MG63 (cell line): ENCODE data around the gene SESN3. TPM values are rescaled to one million over a fixed set of nuclear protein-coding genes. Genes with fewer than 3 reads are reported as not detected.
"Not testable (repeated sequence)": the region's sequence is repeated elsewhere in the genome, so short reads cannot be mapped to it uniquely, and the experiment has no call there.

Source experiments
- DNase-seq: peaks from one replicate; pipeline ENCODE4 v3.0.0-alpha.2; 2020
- H3K27me3 ChIP-seq: fragments of 250-450 bp; sonication (Bioruptor Pico); 2 replicates; pipeline ENCODE4 v1.5.1; 2020; ENCODE audit warnings: mild to moderate bottlenecking, moderate library complexity
- H3K36me3 ChIP-seq: fragments of 250-450 bp; sonication (Bioruptor Pico); 2 replicates; pipeline ENCODE4 v1.5.1; 2020; ENCODE audit warnings: mild to moderate bottlenecking, moderate library complexity
- H3K4me3 ChIP-seq: fragments of 250-450 bp; sonication (Bioruptor Pico); 2 replicates; pipeline ENCODE4 v1.5.1; 2020; ENCODE audit warnings: mild to moderate bottlenecking, moderate library complexity
- H3K9me3 ChIP-seq: fragments of 250-450 bp; sonication (Bioruptor Pico); 2 replicates; pipeline ENCODE4 v1.5.1; 2020; ENCODE audit warnings: mild to moderate bottlenecking, moderate library complexity
- total RNA-seq: library from RNA; depleted of rRNA; stranded (reverse); fragments of >200 nt; shearing (Covaris generic); gene quantifications from 2 replicates; pipeline ENCODE4 v1.2.3, GENCODE V29; 2014; ENCODE audit warnings: low replicate concordance

Gene SESN3
- total RNA-seq, 1 experiment from 2014 or later: 0.69 TPM

DNA sequence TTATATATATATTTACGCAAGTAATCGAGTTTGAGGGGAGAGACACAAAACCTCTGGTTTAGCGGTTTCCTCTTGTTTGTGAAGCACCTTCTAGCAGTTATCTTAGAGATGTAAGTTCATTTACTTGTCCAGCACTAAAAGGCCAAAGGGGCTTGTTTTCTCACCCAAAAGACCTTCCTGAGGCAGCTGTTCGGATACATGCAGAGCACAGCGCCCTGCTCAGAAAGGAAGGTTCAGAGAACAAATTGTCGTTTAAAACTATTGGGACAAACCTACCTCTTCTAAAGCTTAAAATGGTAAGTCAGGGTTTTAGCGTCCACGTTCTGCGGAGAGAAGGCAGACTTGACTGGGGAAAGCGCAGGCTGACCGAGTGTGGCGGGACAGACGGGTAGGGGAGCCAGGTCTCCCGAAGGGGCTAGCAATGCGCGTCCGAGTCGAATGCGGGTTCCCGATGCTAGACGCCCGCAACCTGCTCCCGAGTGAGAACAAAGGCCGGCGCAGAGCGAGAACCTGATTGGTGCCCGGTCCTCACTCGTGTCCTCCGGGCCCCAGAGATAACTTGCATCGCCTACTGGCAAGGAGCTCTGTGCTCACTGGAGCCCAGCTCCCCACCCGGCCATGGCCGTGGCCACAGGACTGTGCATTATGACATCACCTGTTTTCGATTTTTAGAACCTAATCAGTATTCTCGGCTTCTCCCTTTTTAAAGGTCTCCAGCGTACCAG, 1.0 kb upstream of the SESN3 start:
- no peak for DNase-seq
- Histone ChIP-seq H3K36me3 (no peaks in the 10 kb centered on the region), H3K4me3 (peak overlapping the region; percentile 44), H3K9me3 (no peaks in the 10 kb centered on the region), H3K27me3 (peaks cover 31% of the 10 kb centered on the region)

GRCh38 chr11:95230810-95231126, 234 bp downstream of the SESN3 start:
- DNase-seq: no peak
- H3K4me3 ChIP-seq: peak overlapping the region; percentile 44
- H3K9me3 ChIP-seq: no peaks in the 10 kb centered on the region
- peaks cover 31% of the 10 kb centered on the region for H3K27me3 ChIP-seq
- no peaks in the 10 kb centered on the region for H3K36me3 ChIP-seq

DNA sequence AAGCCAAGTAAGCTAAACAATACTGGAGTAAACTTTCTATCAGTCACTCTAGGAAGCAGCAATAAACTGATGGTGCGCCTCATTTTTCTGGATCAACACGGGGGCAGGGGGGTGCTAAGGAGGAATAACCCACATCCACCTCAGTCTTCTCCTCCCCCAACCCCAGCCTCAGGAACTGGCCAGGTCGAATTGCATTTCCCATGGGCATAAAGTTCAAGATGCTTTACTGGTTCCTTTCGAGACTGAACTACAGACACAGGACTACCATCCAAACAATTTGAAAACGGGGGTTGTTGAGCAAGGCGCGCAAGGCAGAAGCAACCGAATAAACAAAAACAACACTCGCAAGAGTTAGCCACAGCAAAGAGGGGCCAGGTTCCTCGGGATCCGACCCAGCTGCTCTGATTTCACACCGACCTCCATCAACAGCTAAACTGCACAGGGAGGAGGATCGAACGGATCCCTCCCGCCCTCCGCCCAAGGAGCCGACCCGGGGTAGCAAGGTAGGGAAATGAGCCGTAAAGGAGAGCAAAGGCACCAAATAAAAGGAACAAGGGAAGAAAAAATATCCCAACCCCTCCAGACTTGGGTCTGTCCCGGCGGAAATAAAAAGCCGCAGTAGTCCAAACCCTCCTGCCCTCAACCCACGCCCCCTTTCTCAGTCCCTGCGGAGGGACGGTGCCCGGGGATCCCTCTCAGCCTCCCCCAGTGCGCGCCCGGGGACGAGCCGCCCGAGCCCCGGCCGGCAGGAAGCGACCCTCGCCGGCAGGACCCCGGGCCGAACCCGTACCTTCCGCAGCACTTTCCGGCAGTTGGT, 801 bp downstream of the SESN3 start:
- H3K27me3 ChIP-seq: peaks cover 31% of the 10 kb centered on the region
- H3K36me3 ChIP-seq: no peaks in the 10 kb centered on the region
- no peaks in the 10 kb centered on the region for H3K9me3 ChIP-seq
- peak overlapping the region; percentile 44 for H3K4me3 ChIP-seq
- no peak for DNase-seq

- H3K9me3 ChIP-seq: no peaks in the 10 kb centered on the region
- no peak for DNase-seq
- H3K27me3 ChIP-seq: peaks cover 31% of the 10 kb centered on the region
- H3K4me3 ChIP-seq: no peak overlapping the region
- H3K36me3 ChIP-seq: no peaks in the 10 kb centered on the region
These were observed 1.6 kb downstream of the SESN3 start for GRCh38 chr11:95229199-95229992.

- DNase-seq: no peak
- Histone ChIP-seq H3K9me3 (no peaks in the 10 kb centered on the region), H3K36me3 (no peaks in the 10 kb centered on the region), H3K27me3 (peaks cover 28% of the 10 kb centered on the region), H3K4me3 (no peak overlapping the region)
These were observed 2.8 kb downstream of the SESN3 start for GRCh38 chr11:95228081-95228749.

GRCh38 chr11:95227060-95227459, 3.9 kb downstream of the SESN3 start:
- not testable (repeated sequence) for H3K9me3 ChIP-seq, H3K4me3 ChIP-seq, H3K36me3 ChIP-seq, DNase-seq
- H3K27me3 ChIP-seq: peaks cover 19% of the 10 kb centered on the region

DNA sequence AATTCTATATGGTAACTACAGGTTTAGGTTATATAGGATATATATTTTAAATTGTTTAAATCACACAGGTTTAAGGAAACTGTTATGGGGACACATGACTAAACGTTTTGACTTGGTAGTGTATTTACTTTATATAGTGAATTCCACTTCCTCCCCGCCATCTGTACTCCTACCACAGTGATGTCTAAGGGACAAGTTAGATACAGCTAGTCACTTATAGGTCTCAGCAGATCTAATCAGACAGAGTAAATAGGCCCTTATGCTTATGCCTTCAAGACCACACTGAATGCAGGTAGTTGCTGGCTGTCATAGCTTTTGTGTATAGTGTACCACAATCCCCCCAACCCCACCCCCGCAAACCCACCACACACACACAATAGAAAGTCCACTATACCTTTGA, 8.2 kb downstream of the SESN3 start:
- no peaks in the 10 kb centered on the region for H3K9me3 ChIP-seq
- no peaks in the 10 kb centered on the region for H3K27me3 ChIP-seq
- no peaks in the 10 kb centered on the region for H3K36me3 ChIP-seq
- no peak for DNase-seq
- H3K4me3 ChIP-seq: no peak overlapping the region

DNA sequence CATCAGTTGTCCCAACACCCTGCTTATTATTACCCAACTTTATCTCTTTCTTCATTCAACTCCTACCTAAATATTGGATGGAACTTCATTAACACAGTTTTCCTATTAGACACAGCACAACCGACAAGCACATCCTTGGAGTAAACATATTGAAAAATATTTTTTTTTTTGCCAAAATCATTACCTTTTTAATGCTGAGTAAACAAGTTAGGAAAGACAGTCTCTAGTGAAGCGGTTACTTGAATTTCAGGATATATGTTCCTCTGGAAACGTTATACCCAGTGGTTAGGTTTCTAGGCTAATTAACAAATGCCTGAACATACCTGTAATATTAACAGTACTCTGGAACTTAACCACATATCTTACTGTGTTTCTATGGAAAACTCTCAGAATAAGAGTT, 11.4 kb downstream of the SESN3 start:
- H3K4me3 ChIP-seq: no peak overlapping the region
- DNase-seq: no peak
- H3K9me3 ChIP-seq: no peaks in the 10 kb centered on the region
- no peaks in the 10 kb centered on the region for H3K36me3 ChIP-seq
- no peaks in the 10 kb centered on the region for H3K27me3 ChIP-seq

DNA sequence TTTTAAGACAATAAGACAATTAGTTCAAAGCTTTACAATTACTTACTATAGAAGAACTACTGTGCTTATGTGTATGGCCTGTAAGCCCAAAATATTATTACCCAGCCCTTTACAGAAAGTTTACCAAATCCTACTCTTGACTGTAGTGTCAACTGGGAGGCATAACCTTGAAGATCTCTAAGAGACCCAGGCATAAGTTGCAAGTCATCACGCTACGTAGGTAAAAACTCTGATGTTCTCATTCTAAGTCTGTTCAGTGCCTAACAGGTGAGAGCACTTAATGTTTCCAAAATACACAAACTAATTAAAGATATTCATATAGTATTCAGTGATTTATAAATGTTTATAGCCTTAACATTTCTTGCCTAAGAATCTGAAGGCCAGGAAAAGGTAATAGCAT, 12.9 kb downstream of the SESN3 start:
- H3K4me3 ChIP-seq: no peak overlapping the region
- no peaks in the 10 kb centered on the region for H3K9me3 ChIP-seq
- H3K27me3 ChIP-seq: no peaks in the 10 kb centered on the region
- no peaks in the 10 kb centered on the region for H3K36me3 ChIP-seq
- no peak for DNase-seq

DNA sequence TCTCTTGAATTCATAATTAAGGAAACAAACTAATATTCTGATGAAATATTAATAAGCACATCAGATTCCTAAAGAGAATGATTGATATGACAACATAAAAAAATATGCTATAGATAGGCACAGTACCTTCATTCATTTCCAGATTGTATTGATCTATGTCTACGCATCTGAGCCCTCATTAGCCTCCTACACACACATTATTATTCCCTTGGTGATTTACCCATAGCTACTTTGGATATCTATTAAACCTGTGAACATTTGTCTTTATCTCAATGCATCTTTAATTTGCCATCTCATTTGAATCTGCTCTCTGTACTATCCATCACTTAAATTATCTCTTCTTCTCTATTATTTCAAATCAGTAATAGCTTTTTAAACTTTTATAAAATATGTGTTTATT, 18.4 kb downstream of the SESN3 start:
- Histone ChIP-seq H3K36me3 (no peaks in the 10 kb centered on the region), H3K27me3 (no peaks in the 10 kb centered on the region), H3K4me3 (no peak overlapping the region), H3K9me3 (no peaks in the 10 kb centered on the region)
- DNase-seq: no peak

DNA sequence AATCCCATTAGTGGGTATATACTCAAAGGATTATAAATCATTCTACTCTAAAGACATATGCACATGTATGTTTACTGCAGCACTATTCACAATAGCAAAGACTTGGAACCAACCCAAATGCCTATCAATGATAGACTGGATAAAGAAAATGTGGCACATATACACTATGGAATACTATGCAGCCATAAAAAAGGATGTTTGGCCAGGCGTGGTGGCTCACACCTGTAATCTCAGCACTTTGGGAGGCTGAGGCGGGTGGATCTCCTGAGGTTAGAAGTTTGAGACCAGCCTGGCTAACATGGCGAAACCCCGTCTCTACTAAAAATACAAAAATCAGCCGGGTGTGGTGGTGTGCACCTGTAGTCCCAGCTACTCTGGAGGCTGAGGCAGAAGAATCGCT, 21.5 kb downstream of the SESN3 start:
- not testable (repeated sequence) for H3K27me3 ChIP-seq

DNA sequence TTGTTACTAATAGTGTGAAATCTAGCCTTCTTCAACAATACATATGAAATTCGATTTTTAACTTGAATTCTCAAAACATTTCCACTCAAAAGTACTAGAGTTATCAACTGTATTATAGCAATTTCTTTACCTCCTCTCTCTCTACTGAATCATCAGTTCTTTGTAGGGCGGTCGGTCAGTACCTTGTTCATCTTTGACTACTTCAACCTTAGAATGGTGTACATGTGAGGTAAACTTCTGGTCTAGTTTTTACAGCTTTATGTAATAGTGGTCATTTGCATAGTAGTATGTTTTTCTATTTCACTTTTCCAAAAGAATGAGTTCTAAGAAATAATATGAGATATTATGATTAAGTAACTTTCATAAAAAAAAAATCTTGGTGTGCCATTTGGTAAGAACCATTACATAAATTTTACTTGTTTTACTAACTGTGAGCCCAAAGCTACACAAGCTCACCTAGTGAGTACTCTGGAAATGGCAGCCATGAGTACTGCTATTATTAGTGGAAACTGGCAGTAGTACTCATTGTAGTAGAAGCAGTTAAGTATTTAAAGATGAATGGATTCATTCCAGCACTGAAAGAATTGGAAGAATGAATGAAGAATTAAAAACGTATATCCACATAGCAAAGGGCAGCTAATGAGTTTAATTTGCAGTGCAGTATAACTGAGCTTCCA, 30.1 kb downstream of the SESN3 start:
- DNase-seq: no peak
- Histone ChIP-seq H3K36me3 (no peaks in the 10 kb centered on the region), H3K27me3 (peaks cover 21% of the 10 kb centered on the region), H3K9me3 (no peaks in the 10 kb centered on the region), H3K4me3 (no peak overlapping the region)

More for the DNA sequence above, 21.5 kb downstream of the SESN3 start:
- DNase-seq, H3K36me3 ChIP-seq, H3K9me3 ChIP-seq, H3K4me3 ChIP-seq: not testable (repeated sequence)

GRCh38 chr11:95195831-95196230, 35.2 kb downstream of the SESN3 start:
- Histone ChIP-seq H3K9me3 (no peaks in the 10 kb centered on the region), H3K4me3 (no peak overlapping the region), H3K36me3 (no peaks in the 10 kb centered on the region)

GRCh38 chr11:95193541-95193940, 37.5 kb downstream of the SESN3 start:
- no peak for DNase-seq

More at GRCh38 chr11:95195831-95196230, 35.2 kb downstream of the SESN3 start:
- no peak for DNase-seq
- no peaks in the 10 kb centered on the region; the same call in none of the 2 replicates for H3K27me3 ChIP-seq

GRCh38 chr11:95192717-95193116, 38.3 kb downstream of the SESN3 start:
- H3K27me3 ChIP-seq: no peaks in the 10 kb centered on the region; the same call in none of the 2 replicates
- DNase-seq: no peak

More at GRCh38 chr11:95193541-95193940, 37.5 kb downstream of the SESN3 start:
- no peak overlapping the region for H3K4me3 ChIP-seq
- no peaks in the 10 kb centered on the region for H3K9me3 ChIP-seq
- no peaks in the 10 kb centered on the region for H3K36me3 ChIP-seq
- H3K27me3 ChIP-seq: no peaks in the 10 kb centered on the region; the same call in none of the 2 replicates

GRCh38 chr11:95187723-95188122, 43.3 kb downstream of the SESN3 start:
- Histone ChIP-seq H3K4me3 (no peak overlapping the region), H3K9me3 (no peaks in the 10 kb centered on the region), H3K36me3 (no peaks in the 10 kb centered on the region), H3K27me3 (no peaks in the 10 kb centered on the region; the same call in 1 of the 2 replicates)
- DNase-seq: no peak

More at GRCh38 chr11:95192717-95193116, 38.3 kb downstream of the SESN3 start:
- no peak overlapping the region for H3K4me3 ChIP-seq
- no peaks in the 10 kb centered on the region for H3K9me3 ChIP-seq
- no peaks in the 10 kb centered on the region for H3K36me3 ChIP-seq
